NB4 (cell line): ENCODE measurements around the gene RGS11.

Experiments
- CTCF ChIP-seq: IDR thresholded peaks from one replicate; pipeline ENCODE4 v1.5.1; 2012; ENCODE audit warnings: low read depth, low read length
- MYC ChIP-seq: IDR thresholded peaks from 2 replicates; pipeline ENCODE4 v1.6.1; 2011; ENCODE audit warnings: low read depth, low read length

- no peak for TF ChIP-seq CTCF
- no peak for TF ChIP-seq MYC
Observed at GRCh38 chr16:265711-266110, 10.0 kb downstream of the RGS11 start.
